ENCODE measurements around the gene HOXD4.

HOXD4 gene

DNA sequence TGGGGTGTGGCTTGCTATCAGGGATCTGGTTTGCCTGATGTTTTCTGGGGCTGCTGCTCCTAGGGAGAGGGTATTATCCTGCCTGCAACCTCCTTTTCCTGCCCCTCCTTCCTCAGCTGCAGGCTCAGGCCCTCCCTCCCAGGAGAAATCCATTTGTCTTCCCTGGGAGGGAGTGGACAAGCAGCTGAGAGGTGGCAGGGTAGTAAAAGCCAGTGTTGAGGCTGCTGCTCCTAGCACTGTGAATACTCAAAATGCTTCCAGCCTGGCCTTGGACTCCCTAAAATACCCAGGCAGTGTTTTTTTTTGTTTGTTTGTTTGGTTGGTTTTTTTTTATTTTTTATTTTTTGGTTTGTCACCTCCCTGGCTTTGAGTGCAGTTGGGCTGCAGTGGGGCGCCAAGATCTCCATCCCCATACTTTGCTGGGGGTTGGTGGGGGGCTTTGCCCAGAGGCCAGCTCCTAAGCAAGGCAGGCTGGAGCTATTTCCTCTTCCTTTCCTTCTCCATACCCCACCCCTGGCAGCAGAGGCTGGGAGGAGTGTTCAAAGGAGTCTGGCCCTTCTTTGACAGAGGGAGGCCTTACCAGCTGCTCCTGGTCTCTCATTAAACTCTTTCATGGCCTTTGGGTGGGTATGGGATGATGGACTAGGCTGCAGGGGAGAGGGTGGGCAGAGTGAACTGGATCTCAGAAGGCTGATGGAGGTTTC lies 19.4 kb downstream of the HOXD4 start:
- DNase-seq, result no peak

DNA sequence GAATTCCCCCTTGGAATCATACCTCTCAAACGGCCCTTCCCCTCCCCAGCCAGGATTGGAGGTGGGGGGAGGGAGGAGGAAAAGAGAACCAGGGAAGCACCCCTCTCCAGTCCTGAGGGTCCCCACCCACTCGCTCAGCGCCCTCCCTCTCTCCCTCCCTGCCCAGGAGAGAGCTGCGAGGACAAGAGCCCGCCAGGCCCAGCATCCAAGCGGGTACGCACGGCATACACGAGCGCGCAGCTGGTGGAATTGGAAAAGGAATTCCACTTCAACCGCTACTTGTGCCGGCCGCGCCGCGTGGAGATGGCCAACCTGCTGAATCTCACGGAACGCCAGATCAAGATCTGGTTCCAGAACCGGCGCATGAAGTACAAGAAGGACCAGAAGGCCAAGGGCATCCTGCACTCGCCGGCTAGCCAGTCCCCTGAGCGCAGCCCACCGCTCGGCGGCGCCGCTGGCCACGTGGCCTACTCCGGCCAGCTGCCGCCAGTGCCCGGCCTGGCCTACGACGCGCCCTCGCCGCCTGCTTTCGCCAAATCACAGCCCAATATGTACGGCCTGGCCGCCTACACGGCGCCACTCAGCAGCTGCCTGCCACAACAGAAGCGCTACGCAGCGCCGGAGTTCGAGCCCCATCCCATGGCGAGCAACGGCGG lies 20.1 kb downstream of the HOXD4 start:
- peak in 7 of 14 donors; percentile 29 to 70 (median 56) for DNase-seq

DNA sequence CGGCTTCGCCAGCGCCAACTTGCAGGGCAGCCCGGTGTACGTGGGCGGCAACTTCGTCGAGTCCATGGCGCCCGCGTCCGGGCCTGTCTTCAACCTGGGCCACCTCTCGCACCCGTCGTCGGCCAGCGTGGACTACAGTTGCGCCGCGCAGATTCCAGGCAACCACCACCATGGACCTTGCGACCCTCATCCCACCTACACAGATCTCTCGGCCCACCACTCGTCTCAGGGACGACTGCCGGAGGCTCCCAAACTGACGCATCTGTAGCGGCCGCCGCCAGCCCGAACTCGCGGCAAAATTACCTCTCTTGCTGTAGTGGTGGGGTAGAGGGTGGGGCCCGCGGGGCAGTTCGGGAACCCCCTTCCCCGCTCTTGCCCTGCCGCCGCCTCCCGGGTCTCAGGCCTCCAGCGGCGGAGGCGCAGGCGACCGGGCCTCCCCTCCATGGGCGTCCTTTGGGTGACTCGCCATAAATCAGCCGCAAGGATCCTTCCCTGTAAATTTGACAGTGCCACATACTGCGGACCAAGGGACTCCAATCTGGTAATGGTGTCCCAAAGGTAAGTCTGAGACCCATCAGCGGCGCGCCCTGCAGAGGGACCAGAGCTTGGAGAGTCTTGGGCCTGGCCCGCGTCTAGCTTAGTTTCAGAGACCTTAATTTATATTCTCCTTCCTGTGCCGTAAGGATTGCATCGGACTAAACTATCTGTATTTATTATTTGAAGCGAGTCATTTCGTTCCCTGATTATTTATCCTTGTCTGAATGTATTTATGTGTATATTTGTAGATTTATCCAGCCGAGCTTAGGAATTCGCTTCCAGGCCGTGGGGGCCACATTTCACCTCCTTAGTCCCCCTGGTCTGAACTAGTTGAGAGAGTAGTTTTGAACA lies 20.9 kb downstream of the HOXD4 start:
- DNase-seq, result peak in 3 of 14 donors; percentile 15 to 61 (median 41)

DNA sequence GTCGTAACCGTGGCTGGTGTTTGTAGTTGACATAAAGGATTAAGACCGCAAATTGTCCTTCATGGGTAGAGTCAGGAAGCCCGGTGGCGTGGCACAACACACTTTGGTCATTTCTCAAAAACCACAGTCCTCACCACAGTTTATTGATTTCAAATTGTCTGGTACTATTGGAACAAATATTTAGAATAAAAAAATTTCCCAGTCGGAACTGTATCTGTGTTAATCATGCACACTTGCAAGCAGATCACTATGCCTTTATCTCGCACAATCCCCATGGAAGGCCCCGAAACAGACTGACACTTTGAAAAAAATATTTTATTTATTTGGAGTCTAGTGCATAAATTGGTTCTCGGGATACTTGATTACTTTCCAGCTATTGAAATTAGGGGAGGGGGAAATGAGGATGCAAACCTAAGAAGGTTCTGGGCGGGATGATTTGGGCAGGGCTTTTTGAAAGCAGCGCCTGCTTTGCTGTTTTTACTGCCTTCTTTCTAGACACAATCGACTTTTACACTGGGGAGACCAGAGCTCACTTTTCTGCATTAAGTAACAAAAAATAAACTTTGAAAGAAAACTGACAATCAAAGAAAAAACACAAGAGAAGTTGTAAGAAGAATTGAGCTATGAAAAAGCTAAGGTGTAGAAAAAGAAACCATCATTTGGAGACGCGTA lies 21.7 kb downstream of the HOXD4 start:
- DNase-seq, result no peak

DNA sequence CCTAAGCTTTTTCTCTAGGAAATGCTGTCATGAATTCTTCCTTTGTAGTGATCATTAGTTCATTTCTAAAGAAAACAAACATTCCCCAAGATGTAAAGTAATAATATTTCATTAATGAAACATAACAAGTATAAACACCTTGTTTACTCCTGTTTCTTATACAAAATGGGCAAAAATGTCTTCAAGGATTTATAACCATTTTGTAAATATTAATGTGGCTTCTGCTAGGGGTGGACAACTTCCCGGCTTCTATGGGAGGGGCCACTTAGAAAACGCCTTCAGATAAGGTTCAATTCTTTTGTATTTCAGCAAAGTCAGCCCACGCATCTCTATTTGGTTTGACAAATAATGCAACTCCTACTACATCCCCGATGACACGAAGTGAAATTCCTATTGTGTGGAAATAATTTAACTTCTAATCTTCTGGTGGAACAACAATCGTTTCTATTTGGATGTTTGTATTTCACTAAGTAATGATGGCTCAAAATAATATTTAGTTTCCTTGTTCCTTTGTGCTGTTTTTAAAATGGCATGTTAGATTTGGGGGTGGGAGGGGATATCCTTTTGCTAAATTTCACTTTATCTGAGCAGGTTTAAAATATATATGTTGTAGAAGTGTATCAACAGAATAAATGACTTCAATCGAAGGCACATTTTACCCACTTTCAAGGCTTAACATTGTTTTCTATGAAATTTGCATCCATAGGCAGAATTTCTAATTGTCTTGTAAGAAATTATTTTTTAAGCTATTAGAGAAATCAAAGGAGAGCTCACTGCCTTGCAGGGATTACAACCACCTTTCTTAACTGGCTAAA lies 22.4 kb downstream of the HOXD4 start:
- no peak for DNase-seq

DNA sequence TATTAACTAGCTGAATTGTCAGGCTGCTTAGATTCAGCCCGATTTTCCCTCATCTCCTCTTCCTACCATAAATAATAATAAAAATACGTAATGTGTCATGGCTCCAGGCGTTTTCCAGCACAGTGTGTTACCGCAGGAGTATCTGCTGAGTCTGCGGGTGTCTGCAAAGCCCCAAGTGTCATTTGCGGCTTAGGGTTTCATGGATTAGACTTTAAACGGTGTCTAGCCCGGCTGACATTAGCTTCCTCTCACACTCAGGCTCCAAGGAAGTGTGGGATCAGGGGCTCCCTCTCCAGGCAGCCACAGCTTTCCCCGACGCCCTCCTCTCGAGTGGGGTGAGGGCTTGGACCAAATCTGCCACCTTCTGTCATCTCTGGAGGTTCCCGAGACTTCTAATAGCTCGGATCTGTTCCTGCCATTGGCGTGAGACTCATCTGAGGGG lies 23.1 kb downstream of the HOXD4 start:
- DNase-seq, result peak in 6 of 14 donors; percentile 56 to 77 (median 63)

DNA sequence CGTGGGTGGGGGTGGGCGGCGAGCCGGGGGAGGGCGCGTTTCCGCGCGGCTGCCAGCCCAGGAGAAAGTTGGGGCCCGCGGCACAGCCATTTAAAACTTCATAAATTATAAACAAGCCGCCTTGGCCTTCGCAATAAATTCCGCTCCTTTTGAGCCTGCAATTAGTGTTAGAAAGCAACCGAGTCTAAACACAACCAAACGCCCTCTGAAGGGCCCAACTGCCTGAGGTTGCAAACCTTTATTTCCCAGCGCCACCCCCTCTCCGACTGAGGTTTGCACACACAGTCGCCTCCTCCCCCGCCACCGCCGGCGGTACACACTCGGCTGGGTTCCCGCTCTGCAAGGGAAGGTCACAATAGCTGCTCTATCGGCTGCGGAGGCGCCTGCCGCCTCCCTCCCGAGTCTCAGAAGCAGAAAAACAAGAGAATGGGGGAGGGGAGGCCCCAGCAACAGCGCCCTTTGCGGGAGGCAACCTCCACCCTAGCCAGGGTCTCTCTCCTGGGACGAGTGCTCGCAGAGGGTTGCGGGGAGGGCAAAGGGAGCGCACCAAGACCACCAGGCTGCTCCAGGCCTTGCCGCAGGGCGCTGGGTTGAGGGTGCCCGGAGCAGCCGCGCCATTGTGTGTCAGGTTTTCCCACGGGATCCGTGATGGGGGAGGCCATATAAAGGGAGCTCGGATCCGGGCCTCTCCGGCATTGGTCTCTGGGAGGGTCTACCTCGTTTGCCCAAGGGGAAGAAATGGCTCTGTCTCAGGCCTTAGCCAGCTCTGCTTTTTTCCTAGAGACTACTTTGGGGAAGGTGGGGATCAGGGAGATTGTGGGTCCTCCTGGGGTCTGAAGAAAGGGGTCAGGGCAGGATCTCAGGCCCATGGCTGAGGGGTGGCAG lies 23.7 kb downstream of the HOXD4 start:
- DNase-seq, result peak in 12 of 14 donors; percentile 29 to 89 (median 76)

DNA sequence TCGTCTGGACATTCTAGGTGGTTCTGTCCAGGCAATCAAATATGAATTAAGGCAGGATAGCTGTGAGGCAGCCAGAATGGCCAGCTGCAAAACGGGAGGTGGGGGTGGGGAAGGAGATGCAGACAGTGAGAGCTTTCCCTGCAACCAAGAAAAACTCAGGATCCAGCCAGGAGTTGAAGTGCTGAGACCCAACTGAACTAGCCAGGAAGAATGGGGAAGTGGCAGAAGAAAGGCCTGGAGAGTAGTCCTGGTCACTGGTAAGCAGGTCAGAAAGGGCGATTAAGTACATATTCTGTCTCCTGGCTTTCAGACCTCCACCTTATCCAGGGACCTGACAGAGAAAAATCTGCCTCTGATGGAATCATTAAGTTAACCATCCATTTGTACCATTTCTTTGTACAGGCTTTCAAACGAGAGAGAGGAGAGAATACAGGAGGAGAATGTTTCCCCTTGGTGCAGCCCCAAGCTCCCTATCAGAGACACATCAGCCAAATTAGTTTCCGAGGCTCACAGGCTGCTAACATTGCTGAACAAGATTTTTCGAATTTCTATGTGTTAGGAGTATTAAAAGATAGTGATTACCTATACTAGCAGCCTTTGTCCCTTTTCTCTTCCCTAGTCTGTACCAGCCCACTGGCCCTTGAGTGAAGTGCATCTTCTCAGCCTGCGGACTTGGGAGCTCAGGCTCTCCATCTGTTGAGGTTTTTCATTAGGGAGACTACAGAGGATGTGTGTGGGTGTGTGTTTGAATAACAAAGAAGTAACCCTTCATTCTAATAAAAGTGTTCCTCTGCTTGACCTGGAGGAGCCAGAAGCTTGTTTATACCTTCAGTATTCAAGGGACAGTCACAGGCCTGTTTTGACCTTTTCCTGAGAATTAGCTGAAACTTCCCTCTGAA lies 24.6 kb downstream of the HOXD4 start:
- peak in 3 of 14 donors; percentile 29 to 71 (median 57) for DNase-seq

DNA sequence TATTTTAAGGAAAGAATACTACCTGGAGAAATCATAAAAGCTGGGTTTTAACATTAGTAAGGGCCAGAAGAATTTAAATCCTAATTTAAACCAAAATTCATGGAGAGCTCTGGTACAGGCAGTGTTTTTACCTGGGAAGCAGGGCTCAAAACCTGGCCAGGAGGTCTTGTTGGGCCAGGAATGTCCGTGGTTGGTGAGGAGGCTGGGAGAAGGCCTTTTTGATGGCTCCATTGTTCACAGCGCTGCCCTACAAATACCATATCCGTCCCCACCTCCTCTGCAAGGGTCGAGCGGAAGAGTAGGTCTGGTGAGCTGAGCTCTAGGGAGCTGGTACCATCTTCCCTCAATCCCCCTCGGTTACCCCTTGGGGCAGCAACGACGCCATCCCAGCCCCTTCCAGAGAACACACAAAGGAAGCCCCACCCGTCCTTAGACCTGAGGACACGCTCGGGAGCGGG lies 26.3 kb downstream of the HOXD4 start:
- no peak for DNase-seq

DNA sequence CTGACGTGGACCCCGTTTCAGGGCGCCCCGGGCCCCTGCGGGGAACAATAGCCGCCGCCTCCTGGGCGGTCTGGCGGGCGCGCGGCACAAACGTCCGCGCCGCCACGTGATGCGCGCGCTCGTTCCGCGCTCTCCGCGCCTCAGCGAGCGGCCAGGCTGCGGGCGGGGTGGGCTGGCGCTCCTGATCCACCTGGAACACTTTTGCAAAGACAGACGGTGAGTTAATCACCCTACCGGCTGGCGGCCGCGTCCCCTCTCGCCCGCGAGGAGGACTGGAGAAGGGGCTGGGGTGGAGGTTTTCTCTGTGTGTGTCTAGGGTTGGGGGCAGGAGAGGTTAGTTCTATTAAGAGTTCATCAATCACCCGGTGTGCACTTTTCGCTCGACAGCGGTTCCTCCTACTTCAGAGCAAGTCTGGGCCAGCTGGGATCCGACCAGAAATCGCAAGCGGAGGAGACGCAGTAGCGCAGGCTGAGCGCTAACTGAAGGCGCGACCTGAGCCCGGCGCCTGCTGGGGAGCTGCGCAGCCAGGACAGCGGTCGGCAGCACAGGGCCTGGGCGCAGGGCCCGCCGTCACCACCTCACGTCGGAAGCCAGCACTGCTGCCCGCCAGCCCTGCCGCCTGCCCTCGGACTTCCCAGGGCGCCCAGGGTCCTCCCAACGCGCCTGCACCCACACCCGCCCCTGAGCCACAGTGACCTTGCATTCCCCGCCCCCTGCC lies 26.8 kb downstream of the HOXD4 start:
- DNase-seq, result peak in 2 of 14 donors; percentile 39 to 46

DNA sequence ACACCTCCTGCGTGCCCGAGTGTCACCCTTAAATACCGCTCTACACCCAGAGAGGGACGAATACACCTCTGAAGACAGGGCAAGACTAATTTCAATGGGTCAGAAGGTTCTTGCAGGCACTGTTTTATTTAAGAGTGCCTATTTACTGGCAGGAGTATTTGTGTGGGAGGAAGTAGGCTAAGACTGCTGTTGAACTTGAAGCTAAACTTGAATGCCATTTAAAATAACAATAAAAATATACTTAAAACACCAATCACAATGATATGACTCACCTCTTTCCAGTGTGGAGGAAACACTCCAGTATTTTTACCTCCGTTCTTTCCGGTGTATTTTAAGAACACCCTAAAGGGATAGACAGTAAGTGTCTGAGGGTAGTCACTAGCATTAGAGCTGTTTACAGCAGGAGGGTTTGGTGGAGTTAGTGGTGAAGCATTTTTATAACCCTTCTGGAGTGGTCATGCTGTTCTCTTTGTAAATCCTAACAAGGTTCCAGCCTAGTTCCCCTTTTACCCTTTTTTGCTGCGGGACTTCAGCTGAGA lies 27.5 kb downstream of the HOXD4 start:
- no peak for DNase-seq

DNA sequence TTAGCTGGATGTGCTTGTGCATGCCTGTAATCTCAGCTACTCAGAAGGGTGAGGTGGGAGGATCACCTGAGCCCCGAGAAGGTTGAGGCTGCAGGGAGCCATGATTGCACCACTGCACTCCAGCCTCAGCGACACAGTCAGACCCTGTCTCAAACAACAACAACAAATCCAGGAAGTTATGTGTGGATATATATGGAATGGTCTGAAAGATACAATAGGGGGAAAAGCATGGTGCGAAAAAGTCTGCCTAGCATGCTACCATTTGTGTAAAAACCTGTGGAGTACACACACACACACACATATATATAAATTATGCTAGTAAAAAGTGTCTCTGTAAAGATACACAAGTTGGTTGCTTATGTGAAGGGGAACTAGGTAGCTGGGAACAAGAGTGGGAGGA lies 30.2 kb downstream of the HOXD4 start:
- no peak for DNase-seq

DNA sequence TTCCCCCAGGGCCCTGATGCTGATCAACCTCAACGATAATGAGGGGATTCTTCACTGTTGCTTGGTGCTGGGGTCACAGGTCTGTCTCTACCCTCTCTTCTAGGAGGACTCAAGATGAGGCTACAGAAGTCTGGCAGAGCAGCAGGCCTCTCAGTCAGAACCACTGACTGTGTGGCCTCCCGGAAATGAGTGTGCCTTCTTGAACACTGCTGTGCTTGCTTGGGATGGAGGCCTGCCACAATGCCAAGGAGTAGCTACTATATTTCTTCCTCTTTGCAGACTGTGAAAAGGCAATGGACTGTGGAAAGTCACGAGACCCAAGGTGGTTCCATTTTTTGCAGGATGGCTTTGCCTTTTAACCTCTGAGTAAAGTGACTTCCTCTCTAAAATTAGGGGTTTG lies 31.3 kb downstream of the HOXD4 start:
- DNase-seq, result no peak

DNA sequence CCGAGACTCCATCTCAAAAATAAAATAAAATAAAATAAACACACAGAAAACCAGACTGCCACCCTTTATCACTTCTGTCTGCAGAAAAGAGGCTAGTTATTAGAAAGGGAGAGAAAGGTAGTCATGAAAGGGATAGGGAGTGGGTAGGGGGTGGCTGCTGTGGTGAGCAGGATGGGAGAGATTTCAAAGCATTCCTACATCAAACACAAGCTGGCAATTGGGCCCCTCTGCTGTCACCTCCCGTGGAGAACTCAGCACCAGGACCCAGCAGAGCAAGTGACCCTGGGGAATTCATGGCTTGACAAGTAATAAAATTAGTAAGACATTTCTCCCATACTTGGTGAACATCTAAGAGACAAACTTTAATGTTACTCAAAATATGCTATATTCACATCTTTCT lies 33.4 kb downstream of the HOXD4 start:
- no peak for DNase-seq

DNA sequence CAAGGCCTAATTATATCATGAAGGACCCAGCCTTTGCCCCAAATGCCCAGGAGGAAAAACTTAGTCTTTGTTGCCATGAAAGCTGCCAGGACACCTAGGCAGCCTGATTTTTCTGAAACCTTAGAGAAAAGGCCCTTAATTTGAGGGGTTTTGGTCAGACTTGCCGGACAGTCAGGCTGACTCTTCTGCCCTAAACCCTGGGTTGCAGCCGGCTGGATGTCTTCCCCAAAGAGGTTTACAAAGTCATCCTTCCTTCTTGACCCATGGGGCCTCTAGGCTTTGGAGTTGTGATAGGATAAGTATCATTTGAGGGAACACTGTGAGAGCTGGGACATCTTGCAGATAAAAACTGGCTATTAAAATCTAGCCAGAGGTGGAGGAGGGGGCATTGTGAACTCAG lies 34.7 kb downstream of the HOXD4 start:
- no peak for DNase-seq

DNA sequence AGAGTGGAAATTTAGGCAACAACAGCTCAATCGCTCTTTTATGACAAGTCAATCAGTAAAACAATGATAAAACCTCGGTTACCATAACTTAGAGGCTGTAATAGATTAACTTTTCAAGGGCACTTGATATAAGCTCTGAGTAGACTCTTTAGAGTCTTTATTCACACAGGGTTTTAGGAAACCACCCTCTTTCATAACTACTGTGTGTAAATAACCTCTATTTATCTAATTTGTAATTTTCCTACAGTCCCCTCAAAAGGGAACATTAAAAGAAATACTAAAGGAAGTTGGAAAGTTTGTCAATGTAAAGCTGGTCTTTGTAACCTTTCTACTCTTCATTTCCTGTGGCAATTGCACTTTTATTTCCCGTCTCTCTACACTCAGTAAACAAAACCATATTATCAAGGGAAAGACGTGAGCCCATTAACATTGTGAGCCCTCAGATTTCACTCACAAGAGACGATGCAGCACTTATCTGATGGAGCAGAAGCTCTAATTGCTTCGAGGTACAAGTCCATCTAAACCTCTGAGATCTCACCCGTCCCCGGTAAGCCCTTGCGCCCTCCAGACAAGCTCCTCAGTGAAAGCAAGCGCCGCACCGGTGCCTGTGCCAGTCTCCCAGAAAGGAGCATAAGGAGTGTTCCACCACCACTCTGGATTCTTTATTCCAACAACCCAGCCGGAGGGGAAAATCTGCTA lies 36.0 kb downstream of the HOXD4 start:
- DNase-seq, result peak in 3 of 14 donors; percentile 27 to 52 (median 37)

DNA sequence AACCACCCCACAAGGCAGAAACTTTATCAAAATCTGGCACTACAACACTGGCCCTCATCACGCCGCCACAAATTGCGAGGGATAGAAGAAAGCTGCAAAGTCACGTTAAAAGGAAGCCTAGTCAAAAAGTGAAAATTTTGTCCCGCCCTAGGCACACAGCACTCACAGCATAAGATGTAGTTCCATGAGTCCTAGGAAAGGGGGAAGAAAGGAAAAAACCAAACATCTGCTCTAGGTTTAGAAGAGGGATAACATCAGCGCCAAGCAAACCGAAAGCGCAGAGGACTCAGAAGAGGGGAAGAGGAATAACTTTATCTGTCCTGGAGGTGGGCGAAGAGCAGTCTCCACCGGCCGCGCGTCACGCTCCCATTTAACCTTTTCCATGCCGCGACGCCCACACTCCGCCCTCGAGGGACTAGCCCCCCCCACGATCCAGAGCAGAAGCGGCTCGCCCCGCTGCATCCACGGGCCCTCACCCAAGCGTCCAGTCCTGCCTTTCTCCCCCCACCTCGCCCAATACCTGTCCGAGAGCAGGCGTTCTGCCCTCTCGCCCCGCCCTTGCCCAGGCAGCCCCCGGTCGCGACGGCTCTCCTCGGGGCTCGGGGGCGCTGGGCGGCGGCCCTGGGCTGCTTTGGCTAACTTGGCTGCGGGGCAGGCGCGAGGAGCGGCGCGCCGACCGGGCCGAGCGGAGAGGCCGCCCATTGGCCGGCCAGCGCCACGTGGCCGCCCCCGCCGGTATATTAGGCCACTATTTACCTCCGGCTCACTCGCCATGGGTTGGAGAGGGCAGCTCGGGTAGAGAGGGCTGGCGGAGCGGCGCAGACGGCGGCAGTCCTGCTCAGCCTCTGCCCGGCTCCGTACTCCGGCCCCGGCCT lies 36.8 kb downstream of the HOXD4 start, which contains the start of gene HOXD1:
Gene HOXD1, plus strand, starts transcription at position 770 of the 875 bp plus-strand sequence. CDS start 134 bp downstream, outside the sequence.
- DNase-seq, result peak in 12 of 14 donors; percentile 30 to 85 (median 63)

All from C1 segment of cervical spinal cord (tissue), 14 donors.